WTC11 (cell line): ENCODE results near the gene TTC28. TPM values are rescaled to one million over a fixed set of nuclear protein-coding genes. Genes with fewer than 3 reads are reported as not detected.

Experiments used
- ATAC-seq: fragments of 200-7000 bp; cut with Tn5 transposase; 2 replicates; pipeline ENCODE4 v1.10.0; 2021; ENCODE audit warnings: mild to moderate bottlenecking, moderate library complexity
- CTCF ChIA-PET: fragments of 300-600 bp; sonication (Branson Sonifier 250); formaldehyde crosslinking; loops from one replicate; lab custom pipeline; 2021; ENCODE audit warnings: antibody characterized with exemption; lab: Charles Lee
- POLR2A ChIA-PET: fragments of 350-600 bp; sonication (Branson Sonifier 250); formaldehyde crosslinking; loops from one replicate; lab custom pipeline; 2021; ENCODE audit warnings: antibody characterized with exemption; lab: Charles Lee
- DNase-seq: peaks from one replicate; pipeline ENCODE4 v3.0.0; 2021; ENCODE audit warnings: low spot score
- H3K27ac Mint-ChIP-seq: 2 replicates; pipeline ENCODE4 v1.8.0; 2021; ENCODE audit warnings: mixed read lengths
- H3K27me3 Mint-ChIP-seq: 2 replicates; pipeline ENCODE4 v1.8.0; 2021; ENCODE audit warnings: low read depth, mild to moderate bottlenecking, moderate library complexity, mixed read lengths
- H3K36me3 Mint-ChIP-seq: 2 replicates; pipeline ENCODE4 v1.8.0; 2021; ENCODE audit warnings: mixed read lengths
- H3K4me1 Mint-ChIP-seq: 2 replicates; pipeline ENCODE4 v1.8.0; 2022; ENCODE audit warnings: mixed read lengths
- H3K4me3 Mint-ChIP-seq: 2 replicates; pipeline ENCODE4 v1.8.0; 2021; ENCODE audit warnings: mild to moderate bottlenecking, moderate library complexity, mixed read lengths
- H3K9me3 Mint-ChIP-seq: 2 replicates; pipeline ENCODE4 v1.8.0; 2021; ENCODE audit warnings: mixed read lengths
- AFF4 ChIP-seq: sonication (generic); formaldehyde crosslinking; IDR thresholded peaks from 2 replicates; pipeline ENCODE4 v1.8.1; 2023; ENCODE audit warnings: mild to moderate bottlenecking, missing genetic modification reagents, borderline replicate concordance
- ATF1 ChIP-seq: sonication (generic); formaldehyde crosslinking; IDR thresholded peaks from 2 replicates; pipeline ENCODE4 v1.8.1; 2023; ENCODE audit warnings: mild to moderate bottlenecking, moderate library complexity, missing genetic modification reagents
- CDX4 ChIP-seq: fragments of 250-450 bp; sonication (Bioruptor Pico); IDR thresholded peaks from 2 replicates; pipeline ENCODE4 v1.9.0; 2021; ENCODE audit warnings: moderate library complexity, mild to moderate bottlenecking, inconsistent platforms, borderline replicate concordance
- FOXK1 ChIP-seq: sonication (generic); formaldehyde crosslinking; IDR thresholded peaks from 2 replicates; pipeline ENCODE4 v1.8.0; 2022; ENCODE audit warnings: mild to moderate bottlenecking, moderate library complexity, missing genetic modification reagents
- FOXP4 ChIP-seq: sonication (generic); formaldehyde crosslinking; IDR thresholded peaks from 2 replicates; pipeline ENCODE4 v1.8.0; 2022; ENCODE audit warnings: mild to moderate bottlenecking, missing genetic modification reagents
- GTF2I ChIP-seq: fragments of 250-450 bp; sonication (Bioruptor Pico); conservative IDR thresholded peaks from 2 replicates; pipeline ENCODE4 v1.4.0; 2021; ENCODE audit warnings: mild to moderate bottlenecking
- HMGA2 ChIP-seq: fragments of 250-450 bp; sonication (Bioruptor Pico); IDR thresholded peaks from 2 replicates; pipeline ENCODE4 v1.4.0; 2021; ENCODE audit warnings: mild to moderate bottlenecking, moderate library complexity
- IRF2 ChIP-seq: sonication (generic); formaldehyde crosslinking; IDR thresholded peaks from 2 replicates; pipeline ENCODE4 v1.8.0; 2022; ENCODE audit warnings: low read depth, missing genetic modification reagents, borderline replicate concordance
- MAX ChIP-seq: sonication (generic); formaldehyde crosslinking; IDR thresholded peaks from 2 replicates; pipeline ENCODE4 v1.8.0; 2022; ENCODE audit warnings: mild to moderate bottlenecking, missing genetic modification reagents
- PREB ChIP-seq: sonication (generic); formaldehyde crosslinking; IDR thresholded peaks from 2 replicates; pipeline ENCODE4 v1.8.1; 2022; ENCODE audit warnings: mild to moderate bottlenecking, missing genetic modification reagents, moderate library complexity, borderline replicate concordance
- PRRX2 ChIP-seq: fragments of 250-450 bp; sonication (Bioruptor Pico); IDR thresholded peaks from 2 replicates; pipeline ENCODE4 v1.8.0; 2021; ENCODE audit warnings: mild to moderate bottlenecking
- TCF7 ChIP-seq: sonication (generic); formaldehyde crosslinking; IDR thresholded peaks from 2 replicates; pipeline ENCODE4 v1.8.0; 2022; ENCODE audit warnings: mild to moderate bottlenecking, low read depth, missing genetic modification reagents, moderate library complexity
- TEAD1 ChIP-seq: sonication (generic); formaldehyde crosslinking; IDR thresholded peaks from 2 replicates; pipeline ENCODE4 v1.8.0; 2022; ENCODE audit warnings: mild to moderate bottlenecking, missing genetic modification reagents
- TP53 ChIP-seq: sonication (generic); formaldehyde crosslinking; IDR thresholded peaks from 2 replicates; pipeline ENCODE4 v1.8.1; 2023; ENCODE audit warnings: mild to moderate bottlenecking, missing genetic modification reagents
- USF1 ChIP-seq: sonication (generic); formaldehyde crosslinking; IDR thresholded peaks from 2 replicates; pipeline ENCODE4 v1.8.0; 2022; ENCODE audit warnings: mild to moderate bottlenecking, missing genetic modification reagents
- ZNF281 ChIP-seq: sonication (generic); formaldehyde crosslinking; IDR thresholded peaks from 2 replicates; pipeline ENCODE4 v1.8.0; 2023; ENCODE audit warnings: mild to moderate bottlenecking, missing genetic modification reagents
- ZNF396 ChIP-seq: fragments of 250-450 bp; sonication (Bioruptor Pico); IDR thresholded peaks from 2 replicates; pipeline ENCODE4 v1.8.0; 2021; ENCODE audit warnings: mild to moderate bottlenecking, moderate library complexity, borderline replicate concordance
- ZNF512 ChIP-seq: sonication (generic); formaldehyde crosslinking; IDR thresholded peaks from 2 replicates; pipeline ENCODE4 v1.8.1; 2022; ENCODE audit warnings: missing genetic modification reagents, borderline replicate concordance
- total RNA-seq: library from RNA; stranded (reverse); gene quantifications from 3 replicates; pipeline ENCODE4 v1.2.3, GENCODE V29; 2021

Gene TTC28
- total RNA-seq, 1 experiment from 2014 or later: 13.0 TPM

GRCh38 chr22:28269277-28269676 is 410.4 kb downstream of the TTC28 start:
- Mint-ChIP-seq H3K27me3 (no peaks in the 10 kb centered on the region), H3K9me3 (peaks cover 7% of the 10 kb centered on the region), H3K36me3 (0 out of 2 replicates have a peak, but pooled peaks cover 3% of the 10 kb centered on the region), H3K27ac (no peak overlapping the region), H3K4me1 (peaks cover 17% of the 10 kb centered on the region), H3K4me3 (no peak overlapping the region)
- DNase-seq: no peak
- POLR2A ChIA-PET: no interaction called here
- no peak for ATAC-seq
- CTCF ChIA-PET: no interaction called here
- no peak for TF ChIP-seq TCF7 (CRISPR knock-in tag)
- TF ChIP-seq GTF2I (CRISPR knock-in tag): no peak
- no peak for TF ChIP-seq USF1 (CRISPR knock-in tag)
- no peak for TF ChIP-seq ZNF396 (CRISPR knock-in tag)

GRCh38 chr22:28268850-28269249 is 410.8 kb downstream of the TTC28 start:
- CTCF ChIA-PET: no interaction called here
- Mint-ChIP-seq H3K4me1 (peaks cover 16% of the 10 kb centered on the region), H3K36me3 (0 out of 2 replicates have a peak, but pooled peaks cover 3% of the 10 kb centered on the region)
- POLR2A ChIA-PET: no interaction called here
- TF ChIP-seq ZNF281 (CRISPR knock-in tag) (no peak), PRRX2 (CRISPR knock-in tag) (no peak)
- TF ChIP-seq, all 79 proteins: peak for 0
- no peaks in the 10 kb centered on the region for H3K27me3 Mint-ChIP-seq
- H3K9me3 Mint-ChIP-seq: peaks cover 7% of the 10 kb centered on the region
- no peak overlapping the region for H3K4me3 Mint-ChIP-seq
- ATAC-seq (no peak), DNase-seq (no peak)
- H3K27ac Mint-ChIP-seq: no peak overlapping the region

- H3K9me3 Mint-ChIP-seq: peaks cover 7% of the 10 kb centered on the region
- CTCF ChIA-PET: no interaction called here
- H3K27me3 Mint-ChIP-seq: no peaks in the 10 kb centered on the region
- POLR2A ChIA-PET: no interaction called here
- H3K4me3 Mint-ChIP-seq: no peak overlapping the region
- 0 out of 2 replicates have a peak, but pooled peaks cover 3% of the 10 kb centered on the region for H3K36me3 Mint-ChIP-seq
- no peak overlapping the region for H3K27ac Mint-ChIP-seq
- ATAC-seq (no peak), DNase-seq (no peak)
- H3K4me1 Mint-ChIP-seq: peaks cover 16% of the 10 kb centered on the region
- TF ChIP-seq FOXK1 (CRISPR knock-in tag) (no peak), CDX4 (no peak), ZNF512 (no peak), TEAD1 (CRISPR knock-in tag) (no peak), IRF2 (no peak), AFF4 (no peak), TP53 (CRISPR knock-in tag) (no peak), HMGA2 (CRISPR knock-in tag) (no peak), ATF1 (CRISPR knock-in tag) (no peak), PREB (CRISPR knock-in tag) (no peak), MAX (CRISPR knock-in tag) (no peak), FOXP4 (CRISPR knock-in tag) (no peak)
These were observed 411.5 kb downstream of the TTC28 start for GRCh38 chr22:28268171-28268570.
